Measurements from ENCODE around the gene R3HDM2.
A peak's percentile ranks its signal among the peaks of the same experiment; 100 is the strongest.

Gene R3HDM2

DNA sequence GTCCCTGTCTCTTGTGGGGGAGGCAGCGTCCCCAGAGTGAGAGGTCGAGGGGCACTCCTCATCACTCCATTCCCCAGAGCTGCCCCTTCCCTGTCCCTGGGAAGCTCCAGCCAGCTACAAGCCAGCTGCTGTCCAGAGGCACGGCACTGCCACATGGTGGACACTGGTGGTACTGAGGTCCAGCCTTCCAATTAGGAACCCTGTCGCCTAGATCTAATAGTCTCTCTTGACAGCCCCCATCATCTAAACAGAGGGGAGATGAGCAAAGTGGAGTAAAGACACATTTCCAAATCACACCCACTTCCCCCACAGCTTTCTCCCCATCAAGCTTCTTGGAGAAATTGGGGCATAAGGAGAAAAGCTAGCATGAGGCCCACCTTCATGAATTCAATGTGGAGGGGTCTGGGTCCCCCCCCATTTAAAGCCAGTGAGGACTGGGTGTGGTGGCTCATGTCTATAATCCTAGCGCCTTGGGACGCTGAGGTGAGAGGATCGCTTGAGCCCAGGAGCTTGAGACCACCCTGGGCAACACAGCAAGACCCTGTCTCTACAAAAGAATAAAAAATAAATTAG lies 22.2 kb upstream of the R3HDM2 start:
- Histone ChIP-seq H3K27me3 (replicated peaks in 2 of 5; ENCODE audit: control insufficient read depth in 4 of 5, insufficient read depth in 5 of 5, low read length in 4 of 5) (no peaks in the 10 kb centered on the region), H3K4me1 (ENCODE audit: control extremely low read depth in 1 of 4, control insufficient read depth in 4 of 4, insufficient read depth in 4 of 4, low read length in 3 of 4) (peaks cover 0 to 18% (median 6%) of the 10 kb centered on the region in 4 experiments), H3K4me3 (ENCODE audit: control insufficient read depth in 1 of 7, extremely low read depth in 1 of 7, insufficient read depth in 4 of 7, low read depth in 2 of 7, low read length in 6 of 7) (no peak overlapping the region), H3K36me3 (ENCODE audit: control insufficient read depth in 4 of 4, insufficient read depth in 4 of 4, low read length in 3 of 4) (no peaks in the 10 kb centered on the region), H3K27ac (ENCODE audit: insufficient read depth in 1 of 2, low read depth in 1 of 2, low read length in 2 of 2, poor library complexity in 1 of 2, severe bottlenecking in 2 of 2) (no peak overlapping the region), H3K9me3 (ENCODE audit: control extremely low read depth in 1 of 5, control insufficient read depth in 4 of 5, insufficient read depth in 2 of 5, low read depth in 1 of 5, low read length in 4 of 5) (no peaks in the 10 kb centered on the region)
- WGBS (ENCODE audit: insufficient coverage) = 55% methylated on average over 4 of the region's 7 CpGs
- DNase-seq = peak; percentile 50 to 73 (median 57)
- ChIA-PET CTCF (interaction anchor here (0.7 to 18.4 kb wide), 35 partner anchors 8 to 238 kb away, joined by 3 to 518 read pairs (median 5); partner anchors contain the start of genes ARHGAP9 and INHBC), POLR2A (interaction anchor here (1.1 kb wide), 1 partner anchor 146 kb away, joined by 7 read pairs; no protein-coding TSS in a partner anchor)

DNA sequence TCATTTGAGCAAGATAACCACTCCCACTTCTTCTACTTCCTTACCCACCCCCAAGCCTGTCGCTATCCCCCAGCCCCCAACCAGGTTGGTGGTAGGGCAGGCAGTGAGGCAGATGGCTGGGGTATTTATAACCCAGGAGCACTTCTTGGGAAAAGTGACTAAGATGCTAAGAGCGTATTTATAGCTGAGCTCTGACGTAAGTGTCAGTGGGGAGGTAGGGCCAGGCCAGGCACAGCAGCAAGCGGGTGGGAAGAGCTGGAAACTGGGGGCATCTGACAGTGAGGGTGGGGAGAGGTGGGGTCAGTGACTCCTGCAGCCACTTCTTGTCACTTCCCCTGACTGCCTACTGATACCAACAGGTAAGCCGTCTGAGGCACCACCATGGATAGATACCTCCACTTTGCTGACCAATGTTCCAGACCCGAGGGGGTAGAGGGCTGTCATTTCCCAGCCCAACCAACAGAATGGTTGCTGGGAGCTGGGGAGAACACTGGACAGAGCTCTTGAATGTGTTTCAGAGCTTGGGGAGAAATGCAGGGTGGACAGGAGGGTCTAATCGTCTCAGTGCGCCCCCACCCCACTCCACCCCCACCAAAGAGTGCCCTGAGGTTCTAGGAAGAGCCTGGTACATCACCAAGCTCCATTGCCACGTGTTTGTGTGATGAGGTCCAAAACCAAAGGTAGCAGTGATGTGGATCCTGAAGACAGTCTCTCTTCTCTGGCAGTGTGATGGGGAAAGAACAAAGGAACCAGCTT lies 21.5 kb upstream of the R3HDM2 start:
- Histone ChIP-seq H3K27ac (ENCODE audit: insufficient read depth in 1 of 2, low read depth in 1 of 2, low read length in 2 of 2, poor library complexity in 1 of 2, severe bottlenecking in 2 of 2) (no peak overlapping the region), H3K9me3 (ENCODE audit: control extremely low read depth in 1 of 5, control insufficient read depth in 4 of 5, insufficient read depth in 2 of 5, low read depth in 1 of 5, low read length in 4 of 5) (no peaks in the 10 kb centered on the region), H3K27me3 (replicated peaks in 2 of 5; ENCODE audit: control insufficient read depth in 4 of 5, insufficient read depth in 5 of 5, low read length in 4 of 5) (no peaks in the 10 kb centered on the region), H3K4me1 (ENCODE audit: control extremely low read depth in 1 of 4, control insufficient read depth in 4 of 4, insufficient read depth in 4 of 4, low read length in 3 of 4) (peaks cover 0 to 18% (median 6%) of the 10 kb centered on the region in 4 experiments), H3K36me3 (ENCODE audit: control insufficient read depth in 4 of 4, insufficient read depth in 4 of 4, low read length in 3 of 4) (no peaks in the 10 kb centered on the region), H3K4me3 (ENCODE audit: control insufficient read depth in 1 of 7, extremely low read depth in 1 of 7, insufficient read depth in 4 of 7, low read depth in 2 of 7, low read length in 6 of 7) (no peak overlapping the region)
- POLR2A ChIA-PET = interaction anchor here (1.1 kb wide), 1 partner anchor 145 kb away, joined by 7 read pairs; no protein-coding TSS in a partner anchor
- no peak for DNase-seq
- CTCF ChIA-PET = interaction anchor here (0.5 to 18.4 kb wide), 37 partner anchors 8 to 1581 kb away, joined by 3 to 518 read pairs (median 5); partner anchors contain the start of genes ARHGAP9 and INHBC
- WGBS (ENCODE audit: insufficient coverage) = 47% methylated on average over 5 of the region's 9 CpGs

DNA sequence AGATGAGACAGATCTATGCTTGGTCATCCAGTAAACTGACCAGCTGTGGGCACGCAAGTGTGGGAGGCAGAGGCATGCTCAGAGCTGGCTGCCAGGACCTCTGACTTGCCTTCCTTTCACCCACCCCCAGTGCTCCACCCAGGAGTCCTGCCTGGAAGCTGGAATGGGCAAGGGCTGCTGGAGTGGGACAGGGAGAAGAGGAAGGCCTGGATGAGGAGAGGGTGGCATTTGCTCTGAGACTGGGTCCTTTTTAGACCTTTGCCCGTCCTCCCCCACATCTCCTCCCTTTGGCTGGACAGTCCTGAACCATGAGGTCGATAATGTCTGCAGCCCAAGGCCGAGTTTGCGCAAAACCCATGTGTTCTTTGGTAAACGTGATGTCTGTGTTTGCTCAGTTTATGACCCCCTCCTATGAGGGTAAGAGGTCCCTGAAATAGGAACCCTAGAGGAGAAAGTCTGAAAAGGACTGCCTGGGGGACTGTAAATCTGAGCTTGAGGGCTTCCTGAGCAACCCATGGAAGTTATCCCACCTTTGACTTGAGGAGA lies 20.5 kb upstream of the R3HDM2 start:
- no peak for DNase-seq
- H3K36me3 ChIP-seq (ENCODE audit: control insufficient read depth in 4 of 4, insufficient read depth in 4 of 4, low read length in 3 of 4) = no peaks in the 10 kb centered on the region
- no peaks in the 10 kb centered on the region for H3K27me3 ChIP-seq (replicated peaks in 2 of 5; ENCODE audit: control insufficient read depth in 4 of 5, insufficient read depth in 5 of 5, low read length in 4 of 5)
- ChIA-PET CTCF (interaction anchor here (0.5 to 18.4 kb wide), 14 partner anchors 8 to 1580 kb away, joined by 3 to 518 read pairs (median 6); partner anchors contain the start of genes GLI1 and INHBC), POLR2A (interaction anchor here (0.6 kb wide), 1 partner anchor 150 kb away, joined by 4 read pairs; no protein-coding TSS in a partner anchor)
- no peaks in the 10 kb centered on the region for H3K9me3 ChIP-seq (ENCODE audit: control extremely low read depth in 1 of 5, control insufficient read depth in 4 of 5, insufficient read depth in 2 of 5, low read depth in 1 of 5, low read length in 4 of 5)
- peaks cover 0 to 18% (median 6%) of the 10 kb centered on the region in 4 experiments for H3K4me1 ChIP-seq (ENCODE audit: control extremely low read depth in 1 of 4, control insufficient read depth in 4 of 4, insufficient read depth in 4 of 4, low read length in 3 of 4)
- WGBS (ENCODE audit: insufficient coverage) = 94% methylated on average over 5 of the region's 6 CpGs
- no peak overlapping the region for H3K4me3 ChIP-seq (ENCODE audit: control insufficient read depth in 1 of 7, extremely low read depth in 1 of 7, insufficient read depth in 4 of 7, low read depth in 2 of 7, low read length in 6 of 7)
- H3K27ac ChIP-seq (ENCODE audit: insufficient read depth in 1 of 2, low read depth in 1 of 2, low read length in 2 of 2, poor library complexity in 1 of 2, severe bottlenecking in 2 of 2) = no peak overlapping the region

DNA sequence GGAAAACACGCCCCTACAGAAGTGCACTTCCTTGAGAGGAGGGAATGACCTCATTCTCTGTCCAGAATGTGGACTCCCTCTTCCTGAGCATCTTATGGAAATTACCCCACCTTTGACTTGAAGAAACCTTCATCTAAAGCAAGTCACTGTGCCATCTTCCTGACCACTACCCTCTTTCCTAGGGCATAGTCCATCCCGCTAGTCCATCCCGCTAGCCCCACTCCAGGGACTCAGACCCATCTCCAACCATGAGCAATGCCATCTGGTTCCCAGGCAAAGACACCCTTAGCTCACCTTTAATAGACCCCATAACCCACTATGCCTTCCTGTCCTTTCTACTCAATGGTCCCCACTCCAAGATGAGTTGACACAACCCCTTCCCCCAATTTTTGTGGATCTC lies 19.2 kb upstream of the R3HDM2 start:
- CTCF ChIA-PET = interaction anchor here (1.2 to 18.4 kb wide), 13 partner anchors 8 to 189 kb away, joined by 3 to 518 read pairs (median 4); partner anchors contain the start of genes GLI1 and INHBC
- Histone ChIP-seq H3K36me3 (ENCODE audit: control insufficient read depth in 4 of 4, insufficient read depth in 4 of 4, low read length in 3 of 4) (no peaks in the 10 kb centered on the region), H3K27me3 (replicated peaks in 2 of 5; ENCODE audit: control insufficient read depth in 4 of 5, insufficient read depth in 5 of 5, low read length in 4 of 5) (no peaks in the 10 kb centered on the region), H3K27ac (ENCODE audit: insufficient read depth in 1 of 2, low read depth in 1 of 2, low read length in 2 of 2, poor library complexity in 1 of 2, severe bottlenecking in 2 of 2) (no peak overlapping the region), H3K4me3 (ENCODE audit: control insufficient read depth in 1 of 7, extremely low read depth in 1 of 7, insufficient read depth in 4 of 7, low read depth in 2 of 7, low read length in 6 of 7) (no peak overlapping the region), H3K4me1 (ENCODE audit: control extremely low read depth in 1 of 4, control insufficient read depth in 4 of 4, insufficient read depth in 4 of 4, low read length in 3 of 4) (peaks cover 0 to 11% (median 0%) of the 10 kb centered on the region in 4 experiments), H3K9me3 (ENCODE audit: control extremely low read depth in 1 of 5, control insufficient read depth in 4 of 5, insufficient read depth in 2 of 5, low read depth in 1 of 5, low read length in 4 of 5) (no peaks in the 10 kb centered on the region)
- no peak for DNase-seq
- POLR2A ChIA-PET = no interaction called here
- 94% methylated on average over 3 of the region's 3 CpGs for WGBS (ENCODE audit: insufficient coverage)

DNA sequence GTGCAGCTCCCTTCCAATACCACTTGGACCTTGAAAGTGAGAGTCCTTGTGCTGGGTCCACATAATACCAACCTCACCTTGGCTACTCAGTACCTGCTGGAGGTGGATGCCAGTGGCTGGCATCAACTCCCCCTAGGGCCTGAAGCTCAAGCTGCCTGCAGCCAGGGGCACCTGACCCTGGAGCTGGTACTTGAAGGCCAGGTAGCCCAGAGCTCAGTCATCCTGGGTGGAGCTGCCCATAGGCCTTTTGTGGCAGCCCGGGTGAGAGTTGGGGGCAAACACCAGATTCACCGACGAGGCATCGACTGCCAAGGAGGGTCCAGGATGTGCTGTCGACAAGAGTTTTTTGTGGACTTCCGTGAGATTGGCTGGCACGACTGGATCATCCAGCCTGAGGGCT lies 18.5 kb upstream of the R3HDM2 start:
- POLR2A ChIA-PET = no interaction called here
- Histone ChIP-seq H3K9me3 (ENCODE audit: control extremely low read depth in 1 of 5, control insufficient read depth in 4 of 5, insufficient read depth in 2 of 5, low read depth in 1 of 5, low read length in 4 of 5) (no peaks in the 10 kb centered on the region), H3K4me1 (ENCODE audit: control extremely low read depth in 1 of 4, control insufficient read depth in 4 of 4, insufficient read depth in 4 of 4, low read length in 3 of 4) (peaks cover 0 to 7% (median 0%) of the 10 kb centered on the region in 4 experiments), H3K4me3 (ENCODE audit: control insufficient read depth in 1 of 7, extremely low read depth in 1 of 7, insufficient read depth in 4 of 7, low read depth in 2 of 7, low read length in 6 of 7) (no peak overlapping the region), H3K27ac (ENCODE audit: insufficient read depth in 1 of 2, low read depth in 1 of 2, low read length in 2 of 2, poor library complexity in 1 of 2, severe bottlenecking in 2 of 2) (no peak overlapping the region), H3K36me3 (ENCODE audit: control insufficient read depth in 4 of 4, insufficient read depth in 4 of 4, low read length in 3 of 4) (no peaks in the 10 kb centered on the region), H3K27me3 (replicated peaks in 2 of 5; ENCODE audit: control insufficient read depth in 4 of 5, insufficient read depth in 5 of 5, low read length in 4 of 5) (no peaks in the 10 kb centered on the region)
- WGBS (ENCODE audit: insufficient coverage) = over 99% methylated on average over 7 of the region's 7 CpGs
- DNase-seq = no peak
- CTCF ChIA-PET = interaction anchor here (1.2 to 18.4 kb wide), 7 partner anchors 9 to 138 kb away, joined by 3 to 518 read pairs (median 4); partner anchors contain the start of genes GLI1 and INHBC

DNA sequence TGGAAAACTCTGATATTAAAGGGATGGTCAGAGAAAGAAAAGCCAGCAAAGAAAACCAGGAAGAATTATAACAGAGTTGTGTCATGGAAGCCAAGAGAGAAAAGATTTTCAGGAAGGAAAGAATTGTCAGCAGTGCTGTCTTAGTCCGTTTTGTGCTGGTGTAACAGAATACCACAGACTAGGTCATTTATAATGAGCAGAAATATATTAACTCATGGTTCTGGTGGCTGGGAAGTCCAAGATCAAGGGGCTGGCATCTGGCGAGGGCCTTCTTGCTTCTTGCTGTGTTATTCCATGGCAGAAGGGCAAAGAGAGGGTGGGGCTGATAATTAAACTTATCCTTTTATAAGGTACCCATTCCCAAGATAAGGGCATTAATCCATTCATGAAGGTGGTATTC lies 17.8 kb upstream of the R3HDM2 start:
- POLR2A ChIA-PET = no interaction called here
- Histone ChIP-seq H3K4me3 (ENCODE audit: control insufficient read depth in 1 of 7, extremely low read depth in 1 of 7, insufficient read depth in 4 of 7, low read depth in 2 of 7, low read length in 6 of 7) (no peak overlapping the region), H3K4me1 (ENCODE audit: control extremely low read depth in 1 of 4, control insufficient read depth in 4 of 4, insufficient read depth in 4 of 4, low read length in 3 of 4) (peaks cover 0 to 6% (median 0%) of the 10 kb centered on the region in 4 experiments), H3K27ac (ENCODE audit: insufficient read depth in 1 of 2, low read depth in 1 of 2, low read length in 2 of 2, poor library complexity in 1 of 2, severe bottlenecking in 2 of 2) (no peak overlapping the region), H3K36me3 (ENCODE audit: control insufficient read depth in 4 of 4, insufficient read depth in 4 of 4, low read length in 3 of 4) (no peaks in the 10 kb centered on the region), H3K9me3 (ENCODE audit: control extremely low read depth in 1 of 5, control insufficient read depth in 4 of 5, insufficient read depth in 2 of 5, low read depth in 1 of 5, low read length in 4 of 5) (no peaks in the 10 kb centered on the region), H3K27me3 (replicated peaks in 2 of 5; ENCODE audit: control insufficient read depth in 4 of 5, insufficient read depth in 5 of 5, low read length in 4 of 5) (no peaks in the 10 kb centered on the region)
- DNase-seq = no peak
- CTCF ChIA-PET = interaction anchor here (1.2 to 18.4 kb wide), 6 partner anchors 10 to 137 kb away, joined by 4 to 518 read pairs (median 6); partner anchors contain the start of genes GLI1 and INHBC
- WGBS (ENCODE audit: insufficient coverage) = 100% methylated on average over 1 of the region's 2 CpGs

Measured in common myeloid progenitor, CD34-positive (primary cell).